Stimulated activated CD4-positive, alpha-beta T cell treated with anti-CD3 and anti-CD28 coated beads, TNF-alpha, amount 100 ng/mL, for 24 hours (primary cell): ENCODE data around the gene DENND2C.
A peak's percentile ranks its signal among the peaks of the same experiment; 100 is the strongest.
"Not testable (repeated sequence)": the region's sequence is repeated elsewhere in the genome, so short reads cannot be mapped to it uniquely, and the experiment has no call there.

ENCODE experiments used
- DNase-seq, 3 experiments: peaks; one replicate each; pipeline ENCODE4 v3.0.0-alpha.2; 2020; ENCODE audit warnings: low read depth in 3 of 3

DENND2C gene

GRCh38 chr1:114595602-114596001 lies 74.2 kb downstream of the DENND2C start:
- no peak for DNase-seq

DNA sequence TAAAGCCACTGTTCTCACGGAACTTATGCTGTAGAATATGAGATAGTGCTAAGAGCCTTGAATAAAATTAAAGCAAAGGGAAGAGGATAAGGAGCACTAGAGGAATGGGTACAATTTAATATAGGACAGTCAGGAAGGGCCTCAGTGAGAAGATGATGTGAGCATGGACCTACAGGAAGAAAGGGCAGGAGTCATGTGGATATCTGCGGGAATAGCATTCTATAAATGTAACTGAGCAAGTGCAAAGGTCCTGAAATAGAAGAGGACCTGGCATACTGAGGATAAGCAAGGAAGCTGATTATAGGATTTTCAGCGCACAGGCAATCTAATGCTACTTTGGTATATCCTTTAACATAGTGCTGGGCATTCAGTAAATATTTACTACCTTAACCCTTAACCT lies 75.8 kb downstream of the DENND2C start:
- DNase-seq = no peak

DNA sequence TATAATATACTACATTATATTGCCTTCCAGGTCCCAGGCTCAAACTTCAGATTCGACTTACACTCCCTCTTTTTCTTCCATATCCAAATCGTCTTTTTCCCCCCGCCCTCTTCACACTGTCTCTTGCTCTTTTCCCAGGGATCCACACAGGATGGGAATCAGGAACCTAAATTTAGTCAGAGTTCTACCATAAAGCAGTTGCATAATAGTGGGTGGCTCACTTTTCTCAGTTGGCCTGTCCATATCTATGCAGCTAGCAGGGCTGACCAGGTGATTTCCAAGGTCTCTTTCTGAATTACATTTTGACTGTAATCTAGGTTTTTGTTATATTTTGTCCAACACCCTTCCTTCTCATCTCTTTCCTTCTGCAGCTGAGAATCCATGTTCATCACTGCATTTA lies 80.7 kb downstream of the DENND2C start:
- DNase-seq = no peak

DNA sequence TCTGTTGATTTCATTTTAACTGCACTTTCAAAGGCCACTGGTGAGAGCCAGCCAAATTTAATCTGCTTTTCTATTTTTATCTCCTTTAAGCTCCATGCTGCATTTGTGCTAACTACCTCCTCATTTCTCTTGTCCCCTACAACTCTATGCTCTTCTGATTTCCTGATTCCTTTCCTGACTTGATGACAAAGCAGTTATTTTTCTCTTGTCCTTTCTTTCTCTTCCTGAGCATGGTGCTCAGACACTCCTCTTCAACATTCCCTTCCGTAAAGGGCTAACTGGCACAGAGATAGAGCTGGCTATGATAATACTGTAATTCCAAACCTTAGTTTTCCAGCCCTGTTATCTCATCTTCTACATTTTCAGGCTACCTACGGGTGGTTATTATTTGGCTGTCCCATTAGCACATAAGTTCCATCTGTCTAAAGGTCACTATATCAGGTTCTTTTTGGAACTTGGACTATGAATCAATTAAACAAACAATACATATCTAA lies 81.6 kb downstream of the DENND2C start:
- DNase-seq = no peak

DNA sequence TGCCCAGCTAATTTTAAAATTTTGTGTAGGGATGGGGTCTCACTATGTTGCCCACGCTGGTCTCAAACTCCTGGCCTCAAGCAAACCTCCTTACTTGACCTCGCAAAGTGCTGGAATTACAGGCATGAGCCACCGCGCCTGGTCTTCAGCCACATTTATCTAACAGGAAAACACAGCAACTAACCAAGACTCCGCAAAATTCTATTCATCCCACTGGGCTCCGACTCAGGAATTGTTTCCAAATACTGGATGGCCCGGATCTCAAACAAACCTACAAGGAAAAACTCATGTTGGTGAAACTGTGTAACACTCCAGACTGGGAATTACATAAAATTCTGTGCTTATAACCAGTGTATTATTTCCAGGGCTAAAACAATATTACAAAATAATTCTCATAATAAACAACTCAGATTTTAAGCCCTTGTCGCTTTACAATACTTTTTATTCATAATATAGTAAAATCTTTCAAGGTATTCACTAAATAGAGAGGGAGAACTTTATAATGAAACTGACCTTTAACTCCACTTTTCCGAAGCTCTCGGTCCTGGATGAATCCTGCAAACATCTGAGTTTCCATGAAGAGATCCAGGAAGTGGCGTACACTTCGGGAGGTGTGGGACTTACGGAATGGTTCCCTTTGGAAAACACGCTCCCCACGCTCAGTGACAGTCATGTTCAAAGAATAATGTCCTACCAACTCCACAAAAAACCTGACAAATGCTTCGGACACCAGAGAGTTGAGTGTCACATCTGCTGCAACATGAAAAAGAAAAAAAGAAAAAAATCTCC lies 82.5 kb downstream of the DENND2C start:
- no peak for DNase-seq

DNA sequence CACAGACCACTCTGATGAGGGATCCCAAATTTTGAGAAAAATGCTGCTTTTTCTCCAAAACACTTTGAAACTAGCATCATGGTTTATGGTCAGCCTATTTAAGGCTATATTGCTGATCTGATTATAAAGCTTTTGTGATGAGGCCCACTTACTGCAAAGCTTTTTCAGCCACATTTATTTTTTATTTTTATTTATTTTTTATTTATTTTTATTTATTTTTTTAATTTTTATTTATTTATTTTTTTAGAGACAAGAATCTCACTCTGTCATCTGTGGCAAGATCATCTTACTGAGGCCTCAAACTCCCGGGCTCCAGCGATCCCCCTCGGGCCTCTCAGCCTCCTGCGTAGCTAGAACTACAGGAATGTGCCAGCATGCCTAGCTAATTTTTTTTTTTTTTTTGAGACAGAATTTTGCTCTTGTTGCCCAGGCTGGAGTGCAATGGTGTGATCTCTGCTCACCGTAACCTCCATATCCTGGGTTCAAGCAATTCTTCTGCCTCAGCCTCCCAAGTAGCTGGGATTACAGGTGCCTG lies 83.3 kb downstream of the DENND2C start:
- DNase-seq = no peak

GRCh38 chr1:114585231-114585630 lies 84.6 kb downstream of the DENND2C start:
- DNase-seq = no peak

DNA sequence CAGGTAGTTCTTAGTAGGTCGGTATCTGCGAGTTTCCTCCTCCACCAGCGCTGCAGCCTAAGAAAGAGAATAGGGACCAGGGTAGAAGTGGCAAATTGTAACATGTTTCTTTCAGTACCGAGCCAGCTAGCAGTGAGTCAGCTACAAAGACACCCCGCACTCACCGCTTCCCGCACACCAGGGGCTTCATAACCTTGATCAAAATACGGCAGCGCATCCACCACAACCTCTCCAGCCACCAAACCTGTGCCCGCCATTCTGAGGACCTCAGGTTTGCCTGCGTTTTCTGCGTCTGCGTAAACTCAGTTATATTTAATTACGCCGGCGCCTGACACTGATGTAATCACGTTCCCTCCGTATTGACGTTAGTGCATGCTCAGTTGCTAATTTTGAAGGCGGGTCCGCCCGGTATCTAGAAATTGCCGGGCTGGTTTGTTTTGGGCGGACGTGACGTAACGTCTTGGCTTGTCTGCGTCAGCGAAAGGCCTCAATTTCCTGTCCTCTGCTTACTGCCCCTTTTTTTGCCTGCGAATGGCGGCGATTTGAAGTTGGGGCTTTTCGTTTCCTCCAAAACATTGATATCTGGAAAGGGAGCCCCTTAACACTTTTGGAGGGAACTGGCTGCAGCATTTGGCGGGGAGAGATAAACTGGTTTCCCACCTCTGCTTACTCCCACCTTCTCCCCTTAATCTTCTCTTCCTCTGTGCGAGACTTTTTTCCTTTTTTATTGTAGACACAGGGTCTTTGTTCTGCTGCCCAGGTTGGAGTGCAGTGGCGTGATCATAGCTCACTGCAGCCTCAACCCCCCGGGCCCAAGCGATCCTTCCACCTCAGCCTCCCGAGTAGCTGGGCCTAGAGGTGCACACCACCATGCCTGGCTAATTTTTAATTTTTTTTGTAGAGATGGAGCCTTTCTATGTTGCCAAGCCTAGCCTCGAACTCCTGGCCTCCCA lies 88.2 kb downstream of the DENND2C start, which contains the start of gene BCAS2:
Gene BCAS2 (minus strand): TSS at position 281 of the 953 bp plus-strand sequence. CDS start 24 bp downstream, at position 257.
- DNase-seq = peak; percentile 87 to 93 (median 93)

- DNase-seq = no peak
These were observed 95.5 kb downstream of the DENND2C start for GRCh38 chr1:114574365-114574764.

GRCh38 chr1:114564141-114564540 lies 105.7 kb downstream of the DENND2C start:
- DNase-seq = no peak

- DNase-seq = not testable (repeated sequence)
These were observed 106.8 kb downstream of the DENND2C start for GRCh38 chr1:114562978-114563510.

DNA sequence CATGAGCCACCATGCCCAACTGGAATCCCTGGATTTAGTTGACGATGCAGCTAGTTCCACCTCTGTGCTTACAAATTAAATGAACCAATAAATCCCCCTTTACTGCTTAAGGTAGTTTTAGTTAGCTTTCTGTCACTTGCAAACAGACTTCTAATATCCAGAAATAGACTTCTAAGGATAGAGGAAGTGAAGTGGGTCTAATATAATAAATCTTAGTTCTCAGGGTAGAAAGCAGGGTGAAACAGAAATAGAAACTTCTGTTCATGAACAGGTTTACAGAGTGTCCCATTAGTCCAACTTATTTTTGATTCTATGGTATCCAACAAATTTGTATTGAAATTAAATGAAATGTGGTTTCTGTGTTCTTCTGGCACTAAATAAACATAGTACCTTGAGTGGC lies 108.5 kb downstream of the DENND2C start:
- DNase-seq = no peak

DNA sequence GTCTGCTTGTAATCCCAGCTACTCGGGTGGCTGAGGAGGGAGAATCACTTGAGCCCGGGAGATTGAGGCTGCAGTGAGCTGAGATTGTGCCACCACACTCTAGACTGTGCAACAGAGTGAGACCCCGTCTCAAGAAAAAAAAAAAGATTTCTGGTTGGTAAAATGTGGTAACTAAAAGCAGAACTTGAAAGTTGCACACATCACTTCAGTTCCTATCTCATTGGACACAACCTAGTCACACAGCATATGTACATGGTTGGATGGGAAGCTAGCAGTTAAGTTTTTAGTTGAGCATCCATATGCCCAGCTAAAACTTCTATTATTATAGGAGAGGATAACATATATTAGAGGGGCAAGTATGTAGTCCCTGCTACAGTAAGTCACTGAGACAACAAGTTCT lies 110.5 kb downstream of the DENND2C start:
- DNase-seq = no peak

DNA sequence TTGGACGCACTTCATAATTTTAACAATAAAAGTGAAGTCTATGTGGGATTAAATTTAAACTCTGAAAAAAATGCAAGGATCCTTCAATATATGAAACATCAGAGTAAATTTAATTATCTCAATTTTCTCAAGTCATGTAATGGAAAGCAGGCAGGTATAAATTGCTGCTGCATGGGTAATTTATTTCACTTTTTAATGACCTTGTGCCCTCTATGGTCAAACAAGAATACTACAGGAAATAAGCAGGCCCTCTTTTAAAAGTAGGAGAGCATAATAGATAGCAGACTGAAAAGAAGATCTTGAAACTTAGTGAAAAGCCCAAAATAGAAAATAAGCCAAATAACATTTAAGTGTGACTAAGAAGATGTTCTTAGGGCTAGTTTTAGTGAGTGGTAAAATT lies 111.3 kb downstream of the DENND2C start:
- DNase-seq = no peak

GRCh38 chr1:114554577-114554976 lies 115.3 kb downstream of the DENND2C start:
- DNase-seq = no peak

GRCh38 chr1:114552106-114552639 lies 117.7 kb downstream of the DENND2C start:
- no peak for DNase-seq

GRCh38 chr1:114551400-114551799 lies 118.4 kb downstream of the DENND2C start:
- DNase-seq = no peak

- DNase-seq = no peak
These were observed 119.5 kb downstream of the DENND2C start for GRCh38 chr1:114550336-114550735.

GRCh38 chr1:114549137-114549536 lies 120.7 kb downstream of the DENND2C start:
- no peak for DNase-seq

- DNase-seq = no peak
These were observed 122.8 kb downstream of the DENND2C start for GRCh38 chr1:114547076-114547475.

- DNase-seq = no peak
These were observed 124.1 kb downstream of the DENND2C start for GRCh38 chr1:114545796-114546195.

DNA sequence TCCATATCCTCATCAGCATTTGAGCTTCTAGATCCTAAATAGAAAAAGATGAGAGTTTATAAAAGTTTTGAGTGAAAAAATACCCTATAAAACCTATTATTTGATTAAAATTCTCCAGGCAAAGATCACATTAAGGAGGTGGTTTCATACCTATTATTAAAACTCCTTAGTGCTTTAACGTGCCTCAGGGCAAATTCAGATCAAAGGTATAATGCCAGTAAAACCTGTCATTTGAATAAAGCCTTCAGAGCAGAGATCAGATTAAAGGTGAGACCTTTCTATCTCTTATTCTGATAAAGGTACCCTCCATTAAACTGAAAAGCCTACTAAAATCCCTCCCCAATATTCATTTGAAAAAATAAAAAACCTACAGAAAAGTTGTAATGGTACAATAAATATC lies 124.5 kb downstream of the DENND2C start:
- DNase-seq = no peak
